Measurements from ENCODE around the gene MRAS.
"Not testable (repeated sequence)": the region's sequence is repeated elsewhere in the genome, so short reads cannot be mapped to it uniquely, and the experiment has no call there.

MRAS gene

GRCh38 chr3:138412821-138413551, 64.6 kb downstream of the MRAS start:
- in situ Hi-C loops (cut with MboI; ENCODE audit: low sequenced_read_pairs): no loop called here

- in situ Hi-C loops (cut with MboI; ENCODE audit: low sequenced_read_pairs): not testable (repeated sequence)
Measured at GRCh38 chr3:138416236-138416635, 67.9 kb downstream of the MRAS start.

DNA sequence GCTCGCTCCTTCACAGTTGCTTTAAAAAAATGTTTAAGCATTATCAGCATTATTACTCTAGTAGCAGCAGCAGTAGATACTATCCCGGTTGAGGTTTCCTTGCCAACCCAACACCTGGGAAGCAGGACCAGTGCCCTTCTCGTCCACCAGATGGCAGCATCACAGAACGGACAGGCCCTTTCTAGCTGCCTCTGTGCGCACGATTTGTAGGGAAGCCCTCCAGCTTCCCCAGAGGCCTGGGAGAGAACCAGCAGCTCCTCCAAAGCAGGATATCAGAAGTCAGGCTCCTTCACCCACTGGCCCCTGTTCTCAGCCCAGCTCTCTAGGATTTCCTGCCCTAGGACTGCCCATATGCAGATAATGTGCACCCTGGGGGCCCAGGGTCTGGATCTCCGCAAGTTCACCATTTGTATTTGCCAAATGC, 69.2 kb downstream of the MRAS start:
- in situ Hi-C loops (cut with MboI; ENCODE audit: low sequenced_read_pairs): no loop called here

DNA sequence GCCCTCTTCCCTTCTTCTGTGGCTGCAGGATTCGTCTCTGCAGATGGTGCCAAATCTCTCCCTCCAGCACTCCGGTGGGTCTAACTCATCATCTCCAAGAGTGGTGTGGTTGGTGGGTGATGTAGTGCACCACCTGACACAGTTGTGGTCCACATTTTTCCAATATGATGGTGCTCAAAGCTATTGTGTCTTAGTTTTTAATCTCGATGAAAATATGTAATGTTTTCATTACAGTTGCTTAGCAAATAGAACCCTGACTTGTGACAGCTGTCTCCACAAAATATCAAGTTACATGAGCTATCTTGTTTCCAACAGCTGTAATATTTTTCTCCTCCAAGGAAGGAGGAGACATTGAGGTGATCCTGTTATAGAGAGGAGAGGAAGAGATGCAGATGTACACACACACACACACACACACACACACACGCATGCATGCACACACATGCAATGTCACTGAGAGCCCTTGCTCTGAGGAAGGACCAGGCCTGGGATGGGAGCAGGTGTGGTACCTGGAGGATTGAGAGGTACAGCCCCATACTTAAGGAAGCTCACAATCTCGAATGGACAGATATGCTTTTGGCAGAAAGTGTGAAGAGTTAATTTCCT, 70.3 kb downstream of the MRAS start:
- in situ Hi-C loops (cut with MboI; ENCODE audit: low sequenced_read_pairs): no loop called here

DNA sequence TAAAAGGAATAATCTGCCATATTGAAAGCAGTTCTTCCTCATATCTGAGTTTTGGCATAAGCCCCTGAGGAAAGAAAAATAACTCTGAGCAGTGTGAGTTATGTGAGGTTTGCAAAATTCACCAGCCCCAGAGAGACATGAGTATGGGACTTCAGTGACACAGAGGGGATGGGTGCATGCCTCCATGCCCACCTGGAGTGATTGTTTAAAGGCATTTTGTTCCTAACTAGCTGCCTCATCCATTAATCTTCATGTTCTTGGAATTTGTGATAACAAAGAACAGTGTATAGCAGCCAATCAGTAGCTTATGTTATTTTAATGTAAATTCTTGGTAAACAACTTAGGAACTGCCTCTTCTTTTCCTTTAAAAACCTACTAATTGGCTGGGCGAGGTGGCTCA, 74.9 kb downstream of the MRAS start:
- in situ Hi-C loops (cut with MboI; ENCODE audit: low sequenced_read_pairs): no loop called here

DNA sequence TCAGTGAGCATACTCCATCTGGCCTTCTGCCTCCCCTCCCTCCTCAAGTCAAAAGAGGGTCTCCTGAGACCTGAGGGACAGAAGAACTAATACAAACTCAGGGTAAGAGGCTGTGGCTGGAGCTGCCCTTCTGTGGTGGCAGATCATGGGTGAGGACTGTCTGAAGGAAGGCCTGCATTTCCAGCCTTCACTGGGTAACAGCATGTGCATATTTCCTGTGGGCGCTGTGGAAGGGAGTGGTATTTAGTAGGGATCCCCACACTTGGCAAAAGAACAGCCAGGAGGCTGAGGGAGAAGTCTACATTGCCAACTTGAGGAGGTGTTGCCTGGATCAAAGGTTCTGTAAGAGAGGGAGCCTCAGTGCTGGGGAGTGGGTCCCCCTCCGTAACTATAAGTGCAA, 75.9 kb downstream of the MRAS start:
- in situ Hi-C loops (cut with MboI; ENCODE audit: low sequenced_read_pairs): no loop called here

GRCh38 chr3:138426211-138426610, 77.8 kb downstream of the MRAS start:
- in situ Hi-C loops (cut with MboI; ENCODE audit: low sequenced_read_pairs): no loop called here

DNA sequence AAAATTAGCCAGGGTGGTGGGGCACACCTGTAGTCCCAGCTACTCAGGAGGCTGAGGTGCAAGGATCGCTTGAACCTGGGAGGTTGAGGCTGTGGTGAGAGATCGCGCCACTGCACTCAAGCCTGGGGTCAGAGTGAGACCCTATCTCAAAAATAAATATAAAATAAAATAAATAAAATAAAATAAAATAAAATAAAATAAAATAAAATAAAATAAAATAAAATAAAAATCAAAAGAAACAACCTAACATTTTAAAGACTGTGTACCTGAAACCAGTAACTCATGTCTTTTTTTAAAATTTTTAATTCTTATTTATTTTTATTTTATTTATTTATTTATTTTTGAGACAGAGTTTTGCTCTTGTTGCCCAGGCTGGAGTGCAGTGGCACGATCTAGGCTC, 78.4 kb downstream of the MRAS start:
- in situ Hi-C loops (cut with MboI; ENCODE audit: low sequenced_read_pairs): not testable (repeated sequence)

GRCh38 chr3:138429665-138430064, 81.3 kb downstream of the MRAS start:
- in situ Hi-C loops (cut with MboI; ENCODE audit: low sequenced_read_pairs): no loop called here

DNA sequence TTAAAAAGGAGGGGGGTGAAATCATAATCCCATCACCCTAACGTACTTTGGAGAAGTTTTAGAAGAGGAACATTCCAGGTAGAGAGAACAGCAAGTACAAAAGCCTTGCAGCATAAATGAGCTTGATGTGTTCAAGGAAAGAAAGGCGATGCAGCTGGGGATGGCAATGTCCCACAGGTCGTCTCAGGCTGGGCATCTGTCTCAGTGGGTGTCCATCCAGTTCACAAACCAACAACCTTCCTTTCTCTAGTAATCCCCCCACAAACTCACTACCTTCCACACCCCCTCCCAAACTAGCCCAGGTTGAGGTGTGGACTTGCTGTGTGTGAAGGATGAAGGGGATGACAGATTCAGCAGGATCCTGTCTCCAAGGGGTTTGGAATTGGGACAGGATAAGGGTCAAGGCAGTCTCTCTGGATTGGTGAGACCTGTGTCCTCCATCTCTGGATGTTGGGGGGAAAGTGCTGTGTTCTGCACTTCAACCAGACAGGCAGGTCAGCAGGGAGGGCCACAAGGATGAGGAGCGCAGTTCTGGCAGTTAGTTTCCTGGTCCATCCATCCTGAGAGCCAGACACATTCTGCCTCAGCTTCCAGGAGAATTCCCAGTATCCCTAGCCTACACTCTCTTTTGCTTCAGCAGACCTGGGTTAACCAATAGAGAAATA, 84.3 kb downstream of the MRAS start:
- in situ Hi-C loops (cut with MboI; ENCODE audit: low sequenced_read_pairs): no loop called here

- in situ Hi-C loops (cut with MboI; ENCODE audit: low sequenced_read_pairs): no loop called here
Measured at GRCh38 chr3:138433892-138434275, 85.5 kb downstream of the MRAS start.

GRCh38 chr3:138434276-138434874, 86.0 kb downstream of the MRAS start, which contains the start of gene ESYT3:
Gene ESYT3 (plus strand): TSS chr3:138434616. CDS start chr3:138434799, 183 bp downstream.
- in situ Hi-C loops (cut with MboI; ENCODE audit: low sequenced_read_pairs): no loop called here

GRCh38 chr3:138434875-138435772, 86.7 kb downstream of the MRAS start:
- in situ Hi-C loops (cut with MboI; ENCODE audit: low sequenced_read_pairs): no loop called here

DNA sequence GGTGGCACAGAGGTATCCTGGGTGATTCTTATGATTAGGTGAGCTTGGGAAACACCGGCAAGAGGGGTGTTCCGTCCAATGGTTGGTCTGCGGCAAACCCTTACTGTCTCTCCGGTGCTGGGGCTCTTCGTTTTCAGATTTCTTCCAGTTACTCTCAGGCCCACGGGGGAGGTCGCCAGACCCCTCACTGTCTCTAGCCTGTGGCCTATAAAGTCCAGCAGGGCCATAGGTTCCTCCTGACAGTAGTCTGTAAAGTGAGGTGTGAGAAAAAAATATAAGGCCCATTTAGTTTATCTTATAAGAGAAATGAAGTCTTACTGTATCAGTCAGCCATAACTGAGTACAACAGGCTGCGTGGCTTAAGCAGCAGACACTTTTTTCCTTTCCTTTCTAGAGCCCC, 87.5 kb downstream of the MRAS start:
- in situ Hi-C loops (cut with MboI; ENCODE audit: low sequenced_read_pairs): no loop called here

GRCh38 chr3:138437281-138437680, 88.9 kb downstream of the MRAS start:
- in situ Hi-C loops (cut with MboI; ENCODE audit: low sequenced_read_pairs): no loop called here

GRCh38 chr3:138438896-138439295, 90.5 kb downstream of the MRAS start:
- in situ Hi-C loops (cut with MboI; ENCODE audit: low sequenced_read_pairs): no loop called here

- in situ Hi-C loops (cut with MboI; ENCODE audit: low sequenced_read_pairs): no loop called here
Measured at GRCh38 chr3:138439646-138440045, 91.3 kb downstream of the MRAS start.

- in situ Hi-C loops (cut with MboI; ENCODE audit: low sequenced_read_pairs): no loop called here
Measured at GRCh38 chr3:138440121-138440521, 91.7 kb downstream of the MRAS start.

DNA sequence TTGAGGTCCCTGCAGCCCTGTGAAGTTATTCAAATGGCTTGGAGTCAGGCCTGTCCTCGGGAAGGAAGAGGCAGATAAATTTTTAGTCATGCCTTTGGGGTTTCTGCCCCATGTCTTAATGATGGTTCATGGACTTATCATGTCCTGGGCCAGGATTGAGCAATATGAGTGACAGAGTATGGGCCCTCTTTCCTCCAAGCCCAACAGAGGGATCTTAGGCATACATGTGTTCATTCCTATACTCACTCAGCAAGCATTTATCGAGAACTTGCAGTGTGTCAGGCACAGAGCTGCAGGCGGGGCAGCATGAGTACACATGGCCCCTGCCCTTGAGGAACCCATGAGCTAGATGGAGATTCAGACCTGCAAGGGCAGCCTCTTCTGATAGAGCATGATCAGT, 92.2 kb downstream of the MRAS start:
- in situ Hi-C loops (cut with MboI; ENCODE audit: low sequenced_read_pairs): no loop called here

DNA sequence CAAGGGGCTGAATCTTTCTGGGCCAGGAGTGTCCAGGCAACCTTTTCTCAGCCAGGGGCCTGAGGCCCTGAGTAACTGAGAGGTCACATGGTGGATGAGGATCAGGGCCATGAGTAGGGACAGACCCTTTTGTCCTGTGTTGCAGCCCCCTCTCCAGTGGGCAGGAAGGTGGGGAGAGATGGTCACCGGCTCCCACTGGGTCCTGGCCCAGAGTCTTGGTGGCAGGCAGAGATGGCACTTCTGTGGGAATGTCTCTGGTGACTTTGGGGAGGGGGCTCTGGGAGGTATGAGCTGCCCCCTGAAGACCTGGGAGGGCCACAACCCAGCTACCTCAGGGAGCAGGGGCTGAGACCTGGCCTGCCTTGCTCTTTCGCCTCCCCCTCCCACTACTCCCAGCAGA, 92.9 kb downstream of the MRAS start:
- in situ Hi-C loops (cut with MboI; ENCODE audit: low sequenced_read_pairs): no loop called here

DNA sequence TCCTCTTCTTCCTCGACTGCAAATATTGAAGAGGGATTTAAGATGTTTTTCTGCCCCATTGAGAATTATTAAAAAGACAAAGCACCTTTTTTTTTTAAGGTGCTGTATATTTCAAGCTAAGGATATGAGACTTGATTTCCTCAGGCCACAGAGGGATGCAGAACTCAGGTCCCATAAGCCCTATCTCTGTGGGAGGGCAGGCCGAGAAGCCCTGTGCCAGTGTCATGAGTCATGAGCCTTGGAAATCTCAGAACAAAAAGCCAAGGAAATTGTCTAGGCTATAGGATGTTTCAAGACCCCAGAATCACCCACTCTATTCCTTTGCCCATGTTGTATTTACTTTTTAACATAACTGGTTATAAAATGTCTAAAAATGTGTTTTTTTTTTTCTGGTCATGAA, 93.4 kb downstream of the MRAS start:
- in situ Hi-C loops (cut with MboI; ENCODE audit: low sequenced_read_pairs): no loop called here
